Brain microvascular endothelial cell (primary cell): ENCODE results near the gene TMA7.
"Not testable (repeated sequence)": the region's sequence is repeated elsewhere in the genome, so short reads cannot be mapped to it uniquely, and the experiment has no call there.

Experiments used
- DNase-seq: peaks from one replicate; pipeline ENCODE4 v3.0.0-alpha.2; 2020
- H3K27ac ChIP-seq: fragments of 250-450 bp; sonication (Bioruptor Pico); 2 replicates; pipeline ENCODE4 v1.5.1; 2020; ENCODE audit warnings: mild to moderate bottlenecking, moderate library complexity
- H3K27me3 ChIP-seq: fragments of 250-450 bp; sonication (Bioruptor Pico); replicated peaks from 2 replicates; pipeline ENCODE4 v1.5.1; 2020; ENCODE audit warnings: mild to moderate bottlenecking
- H3K36me3 ChIP-seq: fragments of 250-450 bp; sonication (Bioruptor Pico); replicated peaks from 2 replicates; pipeline ENCODE4 v1.5.1; 2020; ENCODE audit warnings: mild to moderate bottlenecking
- H3K4me3 ChIP-seq: 2 replicates; pipeline ENCODE4 v1.5.1; 2011; ENCODE audit warnings: low read depth, mild to moderate bottlenecking, control low read depth, low read length, moderate library complexity
- CTCF ChIP-seq: IDR thresholded peaks from 2 replicates; pipeline ENCODE4 v1.5.1; 2011; ENCODE audit warnings: low read depth, mild to moderate bottlenecking, moderate library complexity, low read length, control low read depth, inconsistent platforms; ENCODE audit errors: missing control alignments
- in situ Hi-C: cut with HindIII; loops from 2 replicates; pipeline ENCODE4 v1.10.0; 2017; ENCODE audit warnings: low sequenced_read_pairs, low pct_ligation_motif_present

Gene TMA7

GRCh38 chr3:48472923-48473616 lies 33.0 kb downstream of the TMA7 start:
- H3K4me3 ChIP-seq: peak overlapping the region; percentile 90
- peak; percentile 55 for TF ChIP-seq CTCF

DNA sequence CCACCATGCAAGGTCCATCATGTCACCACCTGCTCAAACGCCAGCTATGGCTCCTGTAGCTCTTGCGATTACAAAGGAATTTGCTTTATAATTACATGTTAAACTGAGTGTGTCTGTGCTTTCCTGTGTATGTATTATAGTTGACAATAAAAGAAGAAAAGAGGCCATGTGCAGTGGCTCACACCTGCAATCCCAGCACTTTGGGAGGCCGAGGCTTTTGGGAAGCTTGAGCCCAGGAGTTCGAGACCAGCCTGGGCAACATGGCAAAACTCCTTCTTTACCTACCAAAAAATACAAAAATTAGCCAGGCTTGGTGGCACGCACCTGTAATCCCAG lies 33.5 kb downstream of the TMA7 start:
- no peak overlapping the region for H3K4me3 ChIP-seq
- no peak overlapping the region for H3K27ac ChIP-seq

More at GRCh38 chr3:48472923-48473616, 33.0 kb downstream of the TMA7 start:
- peak overlapping the region; percentile 88 for H3K27ac ChIP-seq
- no peaks in the 10 kb centered on the region for H3K27me3 ChIP-seq
- H3K36me3 ChIP-seq: peaks cover 15% of the 10 kb centered on the region
- in situ Hi-C loops: no loop called here
- DNase-seq: peak; percentile 88

GRCh38 chr3:48474031-48474430 lies 34.0 kb downstream of the TMA7 start:
- H3K4me3 ChIP-seq, in situ Hi-C loops, DNase-seq, H3K27ac ChIP-seq, H3K36me3 ChIP-seq, H3K27me3 ChIP-seq: not testable (repeated sequence)

More for the DNA sequence above, 33.5 kb downstream of the TMA7 start:
- in situ Hi-C loops: no loop called here
- DNase-seq: no peak
- no peaks in the 10 kb centered on the region for H3K27me3 ChIP-seq
- TF ChIP-seq CTCF: no peak
- peaks cover 10% of the 10 kb centered on the region for H3K36me3 ChIP-seq

GRCh38 chr3:48474619-48475018 lies 34.6 kb downstream of the TMA7 start:
- no peak overlapping the region for H3K4me3 ChIP-seq
- H3K27me3 ChIP-seq: no peaks in the 10 kb centered on the region
- in situ Hi-C loops: no loop called here
- no peak for DNase-seq
- H3K36me3 ChIP-seq: no peaks in the 10 kb centered on the region
- no peak overlapping the region for H3K27ac ChIP-seq
- no peak for TF ChIP-seq CTCF

GRCh38 chr3:48475188-48475587 lies 35.1 kb downstream of the TMA7 start:
- no peak overlapping the region for H3K4me3 ChIP-seq
- no peak for DNase-seq
- TF ChIP-seq CTCF: no peak
- in situ Hi-C loops: no loop called here
- H3K36me3 ChIP-seq: no peaks in the 10 kb centered on the region
- no peak overlapping the region for H3K27ac ChIP-seq
- no peaks in the 10 kb centered on the region for H3K27me3 ChIP-seq

- in situ Hi-C loops: no loop called here
- Histone ChIP-seq H3K27me3 (no peaks in the 10 kb centered on the region), H3K4me3 (no peak overlapping the region), H3K27ac (no peak overlapping the region), H3K36me3 (no peaks in the 10 kb centered on the region)
- no peak for TF ChIP-seq CTCF
- no peak for DNase-seq
Measured at GRCh38 chr3:48476426-48477053, 36.5 kb downstream of the TMA7 start.
